HG02973 (cell line): ENCODE data around the gene TMEM108.
A peak's percentile ranks its signal among the peaks of the same experiment; 100 is the strongest.

Experiments
- ATAC-seq: cut with Tn5 transposase; IDR thresholded peaks from one replicate; pipeline ENCODE4 v1.9.1; 2021; ENCODE audit warnings: moderate library complexity; ENCODE audit not compliant: unreplicated experiment

Gene TMEM108

DNA sequence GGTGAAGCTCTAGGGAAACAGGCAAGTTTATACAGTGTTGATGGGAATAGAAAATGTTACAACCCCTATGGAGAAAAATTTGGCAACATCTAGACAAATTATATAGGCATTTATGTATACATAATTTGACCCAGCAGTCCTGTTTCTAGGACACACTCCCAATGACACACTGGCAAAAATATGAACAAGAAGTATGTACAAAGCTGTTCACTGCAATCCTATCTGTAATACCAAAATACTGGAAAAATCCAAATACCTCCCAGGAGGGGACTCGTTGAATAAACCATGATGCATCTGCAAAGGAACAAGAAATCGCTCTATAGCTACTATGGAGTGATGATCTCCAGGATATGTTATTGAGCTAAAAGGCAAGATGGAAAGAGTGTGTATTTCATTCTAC is 370.2 kb downstream of the TMEM108 start:
- no peak for ATAC-seq

DNA sequence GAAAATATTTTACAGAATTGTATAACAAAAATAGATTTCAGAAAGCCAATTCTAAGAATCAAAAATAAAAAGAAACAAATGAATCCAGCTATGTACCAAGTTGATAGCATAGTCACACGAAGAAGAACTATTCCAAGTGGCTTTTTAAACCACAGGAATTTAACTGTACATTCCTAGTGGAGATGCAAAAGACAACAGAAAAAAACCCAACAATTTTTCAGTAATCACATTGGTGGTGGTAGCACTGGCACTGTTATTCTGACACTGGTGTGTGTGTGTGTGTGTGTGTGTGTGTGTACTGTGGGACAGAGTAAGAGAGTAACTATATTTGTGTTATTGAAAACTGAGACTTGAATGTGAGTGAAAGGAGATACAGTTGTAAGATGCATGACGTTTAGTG is 370.8 kb downstream of the TMEM108 start:
- ATAC-seq = no peak

DNA sequence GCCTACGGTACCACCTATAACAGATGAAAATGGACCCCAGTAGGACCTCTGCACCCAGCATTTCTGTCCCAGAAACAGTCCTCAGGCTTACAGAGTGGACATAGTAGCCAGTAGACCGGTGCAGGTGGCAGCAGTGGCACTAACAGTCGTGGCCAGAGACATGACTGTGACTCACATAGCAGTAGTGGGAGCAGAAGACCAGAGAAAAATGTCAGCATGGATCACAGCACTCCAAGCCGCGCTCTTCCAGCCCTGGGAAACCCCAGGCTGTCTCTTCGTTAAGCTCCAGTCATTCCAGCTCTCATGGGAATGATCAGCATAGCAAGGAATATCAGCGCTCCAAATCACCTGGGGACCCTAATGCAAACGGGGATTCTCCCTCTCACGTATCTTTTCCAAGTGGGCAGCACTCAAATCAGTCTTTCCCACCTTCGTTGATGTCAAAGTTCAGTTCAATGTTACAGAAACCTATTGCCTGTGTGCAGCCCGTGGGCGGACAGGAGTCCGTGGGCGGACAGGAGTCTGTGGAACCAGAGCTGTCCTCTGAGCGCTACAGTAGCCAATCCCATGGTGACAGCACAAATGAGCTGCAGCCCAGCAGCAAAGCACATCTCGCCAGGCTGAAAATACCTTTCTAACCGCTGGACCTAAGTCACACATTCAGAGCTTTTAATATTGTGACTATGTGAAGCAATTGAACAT is 372.2 kb downstream of the TMEM108 start:
- ATAC-seq = no peak

DNA sequence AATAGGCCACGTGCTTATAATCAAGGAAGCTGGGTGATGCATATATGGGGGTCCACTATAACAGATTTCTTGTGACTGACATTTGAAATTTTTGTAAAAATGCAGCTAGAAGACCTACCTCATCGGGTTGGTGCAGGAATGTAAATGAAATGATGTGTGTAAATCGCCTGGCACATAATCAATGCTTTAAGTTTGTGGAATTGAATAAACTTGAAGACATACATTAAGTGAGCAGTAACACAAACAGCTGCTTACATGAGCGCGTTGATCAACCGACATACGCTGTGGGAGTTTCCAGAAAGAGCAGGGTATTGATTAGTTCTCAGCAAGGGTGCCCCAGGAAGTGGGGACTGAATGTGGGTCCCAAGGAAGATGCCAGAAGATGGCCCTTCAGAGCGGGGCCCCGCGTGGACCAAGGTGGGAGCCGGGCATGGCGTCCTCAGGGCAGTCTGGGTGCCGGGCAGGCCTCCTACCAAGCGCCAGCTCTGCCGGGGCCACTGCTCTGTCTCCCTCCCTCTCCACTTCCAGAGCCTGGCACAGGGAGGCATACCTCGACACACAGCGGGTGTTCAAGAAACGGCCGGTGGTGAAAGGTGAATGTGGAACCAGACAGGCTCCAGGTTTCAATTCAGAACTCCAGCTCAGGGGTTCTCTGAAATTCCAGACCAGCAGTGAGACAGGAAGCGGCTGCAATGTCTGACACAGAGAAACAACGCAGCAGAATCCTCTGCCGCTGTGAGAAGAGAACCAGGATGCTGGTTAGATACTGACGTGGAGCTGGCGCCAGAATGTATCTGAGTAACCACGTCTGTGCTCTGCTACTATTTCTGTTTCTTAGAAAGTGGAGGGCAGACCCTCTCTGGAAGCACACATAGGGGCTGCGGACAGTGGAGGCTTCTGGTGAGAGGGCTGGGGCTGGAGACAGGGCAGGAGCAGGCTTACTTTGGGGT is 374.3 kb downstream of the TMEM108 start:
- ATAC-seq = no peak

DNA sequence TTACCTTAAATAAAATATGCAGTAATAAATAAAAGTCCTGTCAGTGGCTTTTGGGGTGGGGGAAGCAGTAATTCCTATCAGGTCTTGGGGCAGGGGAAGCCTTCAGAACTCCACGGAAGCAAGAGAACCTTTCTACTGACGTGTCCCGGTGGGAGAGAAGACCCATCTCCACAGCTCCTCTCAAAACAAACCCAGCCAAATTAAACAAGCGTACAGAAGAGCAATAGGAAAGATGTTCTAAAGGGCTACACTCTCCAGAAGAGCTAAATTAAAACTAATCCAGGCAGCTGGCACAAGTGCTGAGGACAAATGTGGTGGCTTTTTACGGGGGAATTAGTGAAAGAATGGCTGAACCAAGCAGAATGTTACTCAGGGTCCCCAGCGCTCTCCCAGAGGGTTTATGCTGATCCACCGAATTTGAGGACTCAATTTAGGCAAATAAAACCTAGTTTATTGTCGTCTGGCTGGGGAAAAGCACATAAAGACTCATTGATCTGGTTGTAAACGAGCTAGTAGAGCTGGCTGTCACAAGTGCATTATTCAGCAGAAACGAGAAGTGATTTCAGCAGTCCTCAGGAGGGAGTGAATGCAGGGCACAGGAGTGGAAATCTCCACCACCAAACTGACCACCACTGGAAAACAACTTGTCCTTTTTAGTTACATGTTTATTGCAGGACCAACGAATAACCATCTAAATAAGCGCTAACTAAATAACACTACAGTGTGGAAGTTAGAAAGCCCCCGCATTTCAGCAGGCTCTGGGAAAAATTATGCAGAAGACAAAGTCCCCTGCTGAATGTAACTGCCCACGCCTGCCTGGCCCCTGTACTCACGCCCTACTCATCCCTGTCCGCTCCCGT is 375.2 kb downstream of the TMEM108 start:
- ATAC-seq = no peak

DNA sequence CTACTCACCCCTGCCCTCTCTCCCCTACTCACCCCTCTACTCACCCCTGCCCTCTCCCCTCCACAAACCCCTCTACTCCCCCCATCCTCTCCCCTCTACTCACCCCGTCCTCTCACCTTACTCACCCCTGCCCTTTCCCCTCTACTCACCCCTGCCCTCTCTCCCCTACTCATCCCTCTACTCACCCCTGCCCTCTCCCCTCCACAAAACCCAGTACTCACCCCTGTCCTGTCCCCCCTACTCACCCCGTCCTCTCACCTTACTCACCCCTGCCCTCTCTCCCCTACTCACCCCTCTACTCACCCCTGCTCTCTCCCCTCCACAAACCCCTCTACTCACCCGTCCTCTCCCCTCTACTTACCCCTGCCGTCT is 375.8 kb downstream of the TMEM108 start:
- ATAC-seq = no peak

DNA sequence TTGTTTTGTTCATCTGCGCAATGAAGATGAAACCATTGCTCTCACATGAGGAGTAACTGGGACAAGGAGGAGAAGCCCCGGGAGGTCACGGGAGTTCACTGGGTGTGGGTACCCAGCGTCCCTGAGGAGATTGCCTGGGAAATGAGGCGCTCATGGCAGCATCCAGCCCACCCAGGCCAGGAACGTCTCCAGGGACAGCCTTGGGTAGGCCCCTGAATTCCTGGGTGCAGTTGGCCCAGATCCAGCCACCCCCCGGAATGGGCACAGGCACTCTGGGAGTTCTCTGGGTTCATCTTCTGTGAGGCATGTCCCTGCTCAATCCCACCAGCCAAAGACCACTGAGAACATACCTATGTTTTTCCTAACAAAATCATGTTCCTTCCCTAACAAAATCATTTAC is 380.2 kb downstream of the TMEM108 start:
- no peak for ATAC-seq

DNA sequence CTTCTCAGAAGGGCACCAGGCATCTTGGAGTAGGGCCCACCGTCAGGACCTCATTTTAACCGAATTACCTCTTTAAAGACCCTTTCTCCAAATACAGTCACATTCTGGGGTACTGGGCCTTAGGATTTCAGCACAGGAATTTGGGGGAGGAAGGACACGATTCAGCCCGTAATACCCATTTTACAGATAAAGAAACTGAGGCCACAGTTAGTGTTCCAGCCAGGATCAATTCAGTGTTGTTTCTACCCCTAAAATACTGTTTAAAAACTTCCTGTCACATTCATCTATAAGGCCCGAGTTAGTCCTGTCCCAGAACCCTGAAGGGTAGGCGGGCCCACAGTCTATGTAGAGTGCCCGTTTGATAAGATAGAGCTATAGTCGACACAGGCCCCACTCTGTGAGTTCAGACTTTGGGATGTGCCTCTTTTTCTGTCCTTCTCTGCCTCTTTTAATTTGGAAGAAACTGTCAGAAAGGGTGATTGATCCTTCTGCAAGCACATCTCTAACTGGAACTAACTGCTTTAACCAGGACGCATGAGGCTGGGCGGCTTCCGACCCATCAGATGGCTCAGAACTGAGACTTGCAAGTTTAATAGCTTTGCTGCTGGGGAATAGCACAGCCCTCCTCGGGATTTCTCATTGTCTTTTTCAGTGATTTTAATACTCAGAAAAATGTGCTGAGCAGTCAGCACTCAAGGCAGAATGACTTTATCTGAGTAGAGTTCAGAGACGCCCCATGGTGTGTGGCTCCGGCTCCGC is 381.1 kb downstream of the TMEM108 start:
- ATAC-seq = no peak

DNA sequence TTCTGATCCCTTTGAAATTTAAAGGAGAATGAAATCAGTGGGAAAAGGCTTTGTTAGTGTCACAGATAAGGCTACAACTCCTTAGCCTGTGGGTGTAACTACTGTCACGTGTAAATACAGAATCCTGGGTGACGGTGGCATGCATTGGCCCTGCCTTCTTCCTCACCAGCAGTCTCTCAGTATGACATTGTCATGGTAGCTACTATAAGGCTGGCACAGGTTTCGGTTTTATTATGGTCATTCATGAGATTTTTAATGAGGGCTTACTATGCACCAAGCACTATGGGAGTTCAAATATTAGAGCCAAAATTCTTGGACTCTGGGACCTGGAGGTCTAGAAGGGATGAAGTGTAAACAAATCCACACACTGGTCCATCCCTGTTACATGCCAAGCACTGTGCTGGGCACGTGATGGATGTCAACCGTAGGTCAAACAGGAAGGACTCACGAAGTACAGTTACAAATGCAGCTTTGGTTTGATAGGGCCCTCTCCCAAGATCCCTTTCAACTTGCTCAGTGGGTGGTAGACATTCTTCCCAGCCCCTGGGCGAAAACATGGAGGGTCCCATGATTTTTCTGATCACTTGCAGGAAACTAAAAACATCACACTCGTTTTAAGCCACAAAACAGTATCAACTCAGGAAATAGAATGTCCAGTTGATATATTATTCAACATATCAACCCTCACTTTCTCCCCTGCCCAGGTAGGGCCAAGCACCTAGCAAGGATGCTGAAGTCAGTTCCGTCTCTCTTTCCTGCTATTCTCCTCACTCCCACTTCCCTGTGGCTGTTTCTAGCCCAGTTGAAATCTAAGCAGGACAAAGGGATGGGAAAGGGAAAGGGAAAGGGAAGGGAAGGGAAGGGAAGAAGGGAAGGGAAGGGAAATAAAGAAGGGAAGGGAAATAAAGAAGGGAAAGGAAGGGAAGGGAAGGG is 387.0 kb downstream of the TMEM108 start:
- ATAC-seq = no peak

DNA sequence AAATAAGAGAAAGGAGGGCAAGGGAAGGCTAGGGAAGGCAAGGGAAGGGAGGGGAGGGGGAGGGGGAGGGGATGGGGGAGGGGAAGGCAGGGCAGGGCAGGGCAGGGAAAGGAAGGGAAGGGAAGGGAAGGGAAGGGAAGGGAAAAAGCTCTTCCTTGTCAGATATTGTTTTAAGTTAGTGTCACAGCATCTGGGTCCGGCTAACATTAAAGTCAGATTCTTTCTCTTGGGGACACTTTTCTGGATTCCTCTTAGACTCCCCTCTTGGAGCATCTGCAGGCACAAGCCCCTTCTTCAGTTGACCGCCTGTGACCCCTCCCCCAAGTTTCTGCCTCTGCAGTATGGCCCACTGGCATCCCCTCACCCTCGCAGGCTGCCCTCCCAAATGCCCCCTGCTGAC is 387.7 kb downstream of the TMEM108 start:
- ATAC-seq = no peak

DNA sequence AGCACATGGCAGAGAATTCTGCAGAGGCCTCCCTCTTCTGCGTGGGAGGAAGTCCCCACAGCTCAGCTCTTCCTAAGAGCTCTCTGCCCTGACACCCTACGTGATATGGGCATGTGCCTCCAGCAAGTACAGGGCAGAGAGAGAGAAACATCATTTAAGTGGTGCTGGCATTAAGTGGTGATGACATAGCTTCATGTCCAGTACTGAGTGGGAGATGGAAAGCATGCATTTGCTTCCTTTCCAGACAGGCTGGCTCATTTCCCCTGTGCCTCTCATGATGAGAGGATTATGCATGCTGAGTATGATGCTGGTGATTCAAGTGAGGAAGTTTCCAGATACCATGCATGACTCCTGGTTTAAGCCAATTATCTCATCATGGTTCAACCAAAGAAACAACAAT is 388.5 kb downstream of the TMEM108 start:
- no peak for ATAC-seq

DNA sequence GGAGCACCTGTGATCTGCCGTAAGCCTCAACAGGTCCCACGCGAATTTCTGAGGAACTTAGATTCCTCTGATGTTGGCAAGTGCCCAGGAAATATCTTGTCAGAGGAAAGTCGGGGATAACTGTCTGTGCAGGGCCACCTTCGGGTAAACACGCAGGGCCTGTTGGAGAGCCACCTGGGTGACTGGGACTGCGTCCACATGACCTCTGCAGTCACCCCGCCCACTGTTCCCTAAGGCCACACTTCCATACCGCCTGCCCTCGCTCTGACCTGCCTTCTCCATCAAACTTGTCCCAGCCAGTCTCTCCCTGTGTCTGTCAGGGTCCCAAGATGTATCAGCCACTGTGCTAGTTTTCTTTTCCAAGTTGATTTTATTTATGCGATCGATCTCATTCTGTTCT is 390.4 kb downstream of the TMEM108 start:
- ATAC-seq = no peak

DNA sequence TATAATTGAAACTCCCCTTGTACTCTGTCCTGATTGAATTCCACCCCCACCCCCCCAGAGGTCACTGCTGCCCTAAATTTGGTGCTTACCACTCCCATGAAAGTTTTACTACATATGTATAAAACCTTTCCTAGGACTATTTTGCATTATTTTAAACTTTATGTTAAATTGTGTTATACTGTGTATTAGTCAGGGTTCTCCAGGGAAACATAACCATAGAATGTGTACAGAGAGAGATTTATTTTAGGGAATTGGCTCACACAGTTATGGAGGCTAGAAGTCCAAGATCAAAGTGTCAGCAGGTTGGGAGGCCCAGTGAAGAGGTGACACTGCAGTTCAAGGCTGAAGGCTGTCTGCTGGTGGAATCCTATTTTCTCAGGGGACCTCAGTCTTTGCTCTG is 390.9 kb downstream of the TMEM108 start:
- no peak for ATAC-seq

DNA sequence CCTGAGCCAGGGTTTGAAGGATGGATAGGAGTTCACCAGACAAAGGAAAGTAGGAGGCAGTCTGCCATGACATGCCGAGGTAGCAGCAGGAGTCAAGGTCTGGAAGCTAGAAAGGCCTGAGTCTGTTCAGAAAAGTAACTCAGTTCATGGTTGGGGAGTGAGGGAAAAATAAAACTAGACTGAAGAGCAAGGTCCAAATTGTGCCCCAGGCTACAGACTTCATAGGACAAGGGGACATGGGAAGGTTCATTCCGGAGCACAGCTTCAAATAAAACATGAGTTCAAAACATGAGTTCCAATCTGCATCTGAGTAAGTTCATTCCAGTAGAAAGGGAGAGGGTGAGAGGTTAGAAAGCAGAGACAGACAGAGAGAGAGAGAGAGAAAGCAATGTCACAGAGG is 401.4 kb downstream of the TMEM108 start:
- ATAC-seq = no peak

DNA sequence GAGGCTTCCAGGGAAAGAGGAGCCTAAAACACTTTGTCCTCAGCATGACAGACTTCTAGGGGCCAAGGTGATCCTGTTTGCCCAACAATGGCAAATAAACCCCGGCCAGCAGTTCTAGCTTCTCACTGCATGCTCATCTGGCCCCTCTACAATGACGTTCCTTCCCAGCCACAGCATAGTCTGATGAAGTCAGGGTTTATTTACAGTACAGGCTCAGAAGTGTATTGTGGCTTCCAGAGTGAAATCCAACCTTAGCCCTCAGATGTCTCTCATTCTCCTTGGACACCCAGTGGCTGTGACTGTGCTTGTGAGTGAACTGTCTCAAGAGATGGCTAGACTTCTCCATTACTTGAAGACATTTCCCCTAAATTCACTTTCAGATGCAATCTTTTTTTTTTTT is 402.5 kb downstream of the TMEM108 start:
- ATAC-seq = no peak

DNA sequence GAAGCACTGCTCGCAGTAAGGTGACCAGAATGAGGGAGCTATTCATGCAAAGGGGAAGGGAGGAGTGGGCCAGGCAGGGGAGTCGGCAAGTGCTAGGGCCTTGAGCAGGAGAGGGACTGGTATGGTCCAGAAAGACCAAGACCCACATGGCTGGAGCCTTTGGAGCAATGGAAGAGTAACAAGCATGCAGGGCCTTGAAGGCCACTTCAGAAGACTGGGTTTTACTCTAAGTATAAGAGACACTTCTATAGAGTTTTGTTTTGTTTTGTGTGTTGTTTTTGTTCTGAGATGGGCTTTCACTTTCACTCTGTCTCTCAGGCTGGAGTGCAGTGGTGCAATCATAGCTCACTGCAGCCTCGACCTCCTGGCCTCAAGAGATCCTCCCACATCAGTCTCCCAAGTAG is 403.7 kb downstream of the TMEM108 start:
- peak; percentile 75 for ATAC-seq

DNA sequence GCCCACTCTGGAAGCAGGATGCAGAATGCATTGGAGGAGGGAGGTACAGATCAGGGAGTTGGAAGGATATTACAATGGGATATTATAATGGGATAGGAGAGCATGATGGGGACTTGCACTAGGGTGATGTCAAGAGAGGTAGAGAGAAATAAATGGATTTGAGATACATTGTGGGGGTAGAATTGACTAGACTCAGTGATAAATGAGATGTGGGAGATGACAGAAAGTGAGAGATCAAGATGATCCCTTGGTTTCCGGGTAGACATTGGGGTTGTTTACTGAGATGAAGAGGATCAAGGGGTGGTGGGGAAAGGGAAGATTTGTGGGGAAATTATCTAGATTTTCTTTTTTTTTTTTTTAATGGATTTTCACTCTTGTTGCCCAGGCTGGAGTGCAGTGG is 404.3 kb downstream of the TMEM108 start:
- ATAC-seq = no peak

DNA sequence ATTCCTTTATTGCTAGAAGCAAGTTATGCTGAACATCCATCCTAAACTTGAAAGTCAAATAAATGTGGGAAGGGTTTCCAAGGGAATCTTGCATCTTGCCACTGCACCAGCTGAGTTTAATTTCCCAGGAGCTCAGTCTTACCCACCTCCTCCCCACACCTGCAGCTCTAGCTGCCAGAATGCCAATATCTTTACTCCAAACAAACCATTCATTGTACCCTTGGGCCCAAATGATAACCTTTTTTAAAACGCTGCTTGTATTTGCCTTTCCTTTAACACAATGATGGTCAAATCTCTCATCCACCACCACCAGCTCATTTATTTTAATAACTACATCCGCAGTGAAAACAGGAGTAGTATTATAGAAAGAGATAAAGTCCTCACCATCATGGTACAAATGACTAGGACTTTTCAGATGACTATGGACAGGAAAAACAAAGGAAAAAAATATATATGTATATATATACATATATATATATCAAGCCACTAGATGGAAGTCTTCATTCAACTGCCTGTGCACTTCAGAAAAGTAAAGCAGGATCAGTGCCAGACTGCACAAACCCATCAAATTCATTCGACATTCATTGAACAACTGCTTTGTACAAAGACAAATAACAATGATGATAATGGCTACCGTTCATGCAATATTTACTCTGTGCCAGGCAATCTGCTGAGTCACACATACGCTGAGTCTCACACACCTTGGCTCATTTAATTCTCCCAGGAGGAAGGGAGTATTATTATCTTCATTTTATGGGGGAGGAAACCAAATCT is 405.6 kb downstream of the TMEM108 start:
- no peak for ATAC-seq

DNA sequence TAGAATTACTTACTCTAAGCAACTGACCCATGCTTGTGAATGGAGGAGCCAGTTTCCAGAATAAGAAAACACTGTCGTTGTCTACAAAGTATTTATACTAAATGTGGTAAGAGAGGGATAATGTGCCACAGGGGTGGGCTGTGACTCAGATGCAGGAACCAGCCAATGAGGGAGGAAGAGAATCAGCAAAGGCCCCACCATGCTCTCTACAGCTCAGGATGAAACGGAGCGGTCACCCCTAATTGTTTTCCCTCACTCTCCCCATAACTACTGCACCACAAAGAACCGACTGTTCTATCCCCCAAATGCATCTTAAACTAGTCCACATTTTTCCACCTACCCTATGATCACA is 406.2 kb downstream of the TMEM108 start:
- no peak for ATAC-seq
